ENCODE measurements around the gene OLR1. TPM values are rescaled to one million over a fixed set of nuclear protein-coding genes. Genes with fewer than 3 reads are reported as not detected.

OLR1 gene
- total RNA-seq, 4 donors from 2014 or later = 0.41 TPM; not detected in 3

DNA sequence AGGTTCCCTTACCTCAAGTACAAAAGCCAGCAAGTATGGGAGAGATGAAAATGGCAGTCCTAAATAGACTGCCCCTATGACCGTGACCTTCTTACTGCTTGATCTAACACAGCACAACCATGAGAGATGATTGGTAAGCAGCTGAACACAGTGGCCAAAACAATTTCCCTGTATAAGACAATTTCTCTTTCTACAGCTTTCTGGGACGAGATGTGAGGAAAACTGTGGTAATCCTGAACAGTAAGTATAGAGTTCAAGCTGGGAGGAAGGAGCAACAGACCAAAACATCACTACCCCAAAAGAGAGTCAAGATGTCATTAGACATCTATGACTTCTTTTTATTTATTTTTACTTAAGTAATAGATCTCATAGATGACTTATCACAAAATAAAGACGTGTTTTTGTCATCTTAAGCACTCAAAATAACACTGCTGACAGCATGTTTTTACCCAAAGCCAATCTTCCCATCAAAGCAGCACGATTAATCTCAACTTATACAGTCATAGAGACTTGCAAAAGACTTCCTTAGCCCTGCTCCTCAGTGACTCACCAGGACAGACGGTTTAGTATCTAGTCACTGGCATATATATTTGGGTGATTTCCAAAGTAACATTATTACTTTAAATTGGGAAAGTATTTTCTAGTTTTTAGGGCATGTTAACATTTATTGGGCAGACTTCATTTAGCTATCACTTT is 10.6 kb upstream of the OLR1 start:
- TF ChIP-seq POLR2A (IDR thresholded peaks at IDR 0.05) = no peak
- TF ChIP-seq, protein P1, sequence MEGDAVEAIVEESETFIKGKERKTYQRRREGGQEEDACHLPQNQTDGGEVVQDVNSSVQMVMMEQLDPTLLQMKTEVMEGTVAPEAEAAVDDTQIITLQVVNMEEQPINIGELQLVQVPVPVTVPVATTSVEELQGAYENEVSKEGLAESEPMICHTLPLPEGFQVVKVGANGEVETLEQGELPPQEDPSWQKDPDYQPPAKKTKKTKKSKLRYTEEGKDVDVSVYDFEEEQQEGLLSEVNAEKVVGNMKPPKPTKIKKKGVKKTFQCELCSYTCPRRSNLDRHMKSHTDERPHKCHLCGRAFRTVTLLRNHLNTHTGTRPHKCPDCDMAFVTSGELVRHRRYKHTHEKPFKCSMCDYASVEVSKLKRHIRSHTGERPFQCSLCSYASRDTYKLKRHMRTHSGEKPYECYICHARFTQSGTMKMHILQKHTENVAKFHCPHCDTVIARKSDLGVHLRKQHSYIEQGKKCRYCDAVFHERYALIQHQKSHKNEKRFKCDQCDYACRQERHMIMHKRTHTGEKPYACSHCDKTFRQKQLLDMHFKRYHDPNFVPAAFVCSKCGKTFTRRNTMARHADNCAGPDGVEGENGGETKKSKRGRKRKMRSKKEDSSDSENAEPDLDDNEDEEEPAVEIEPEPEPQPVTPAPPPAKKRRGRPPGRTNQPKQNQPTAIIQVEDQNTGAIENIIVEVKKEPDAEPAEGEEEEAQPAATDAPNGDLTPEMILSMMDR (IDR thresholded peaks at IDR 0.05) = no peak
- Histone ChIP-seq H3K9me3 (no peaks in the 10 kb centered on the region), H3K36me3 (no peaks in the 10 kb centered on the region), H3K27me3 (no peaks in the 10 kb centered on the region), H3K27ac (no peak overlapping the region), H3K4me3 (no peak overlapping the region), H3K4me1 (no peaks in the 10 kb centered on the region)
- intact Hi-C loops (cut with DNase I; ENCODE audit: low total_unique reads) = no loop called here
- DNase-seq = no peak

DNA sequence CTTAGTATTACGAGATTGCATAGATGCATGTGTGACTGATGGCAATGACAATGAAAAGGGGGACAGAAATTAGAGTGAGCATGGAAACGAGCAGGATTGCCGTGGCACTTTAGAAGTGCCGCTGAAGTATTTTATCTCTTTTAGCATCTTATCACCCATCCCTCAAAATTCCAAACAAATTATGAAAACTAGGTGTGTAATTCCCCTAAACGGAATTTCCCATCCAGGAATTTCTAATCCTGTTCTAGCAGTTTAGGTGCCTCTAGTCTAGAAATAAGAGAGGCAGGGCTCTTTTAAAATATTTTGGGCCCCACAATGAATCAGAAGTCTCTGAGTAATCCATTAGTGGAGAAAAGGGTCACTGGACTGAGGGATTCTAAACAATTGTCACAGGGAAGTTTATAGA is 7.8 kb upstream of the OLR1 start:
- H3K27me3 ChIP-seq = no peaks in the 10 kb centered on the region
- no peaks in the 10 kb centered on the region for H3K4me1 ChIP-seq
- DNase-seq = no peak
- no peak overlapping the region for H3K27ac ChIP-seq
- intact Hi-C loops (cut with DNase I; ENCODE audit: low total_unique reads) = no loop called here
- no peak for TF ChIP-seq POLR2A (IDR thresholded peaks at IDR 0.05)
- TF ChIP-seq, protein P1 (IDR thresholded peaks at IDR 0.05) = no peak
- no peak overlapping the region for H3K4me3 ChIP-seq
- no peaks in the 10 kb centered on the region for H3K36me3 ChIP-seq
- no peaks in the 10 kb centered on the region for H3K9me3 ChIP-seq

DNA sequence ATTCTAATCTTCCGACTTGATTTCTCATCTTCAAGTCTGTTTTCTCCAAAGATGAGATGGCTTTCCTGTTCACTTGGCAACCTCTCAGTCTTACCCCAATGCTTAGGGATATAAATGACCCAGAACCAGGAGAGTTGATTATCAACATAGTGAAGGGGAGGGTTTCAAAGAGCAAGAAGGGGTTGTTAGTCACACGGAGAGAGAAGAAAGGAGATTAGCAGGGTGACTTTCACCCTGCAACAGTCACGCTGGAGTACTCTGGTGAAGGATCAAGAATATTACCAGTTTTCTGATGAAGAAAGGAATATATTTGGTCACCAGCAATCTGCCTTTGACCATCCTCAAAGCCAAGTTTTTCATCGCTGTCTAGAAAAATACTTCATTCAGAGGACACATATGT is 6.9 kb upstream of the OLR1 start, which contains the start of gene TMEM52B:
TSS of gene TMEM52B (plus strand) at position 212 of the 400 bp plus-strand sequence. CDS start 543 bp downstream, outside the sequence.
- Histone ChIP-seq H3K27ac (no peak within 1 kb of the TSS), H3K4me1 (no peaks in the 10 kb centered on the region), H3K36me3 (no peaks in the 10 kb centered on the region), H3K27me3 (no peaks in the 10 kb centered on the region), H3K4me3 (no peak within 1 kb of the TSS), H3K9me3 (no peaks in the 10 kb centered on the region)
- no peak for DNase-seq
- intact Hi-C loops (cut with DNase I; ENCODE audit: low total_unique reads) = no loop called here
- TF ChIP-seq, protein P1 (IDR thresholded peaks at IDR 0.05) = no peak
- no peak for TF ChIP-seq POLR2A (IDR thresholded peaks at IDR 0.05)

DNA sequence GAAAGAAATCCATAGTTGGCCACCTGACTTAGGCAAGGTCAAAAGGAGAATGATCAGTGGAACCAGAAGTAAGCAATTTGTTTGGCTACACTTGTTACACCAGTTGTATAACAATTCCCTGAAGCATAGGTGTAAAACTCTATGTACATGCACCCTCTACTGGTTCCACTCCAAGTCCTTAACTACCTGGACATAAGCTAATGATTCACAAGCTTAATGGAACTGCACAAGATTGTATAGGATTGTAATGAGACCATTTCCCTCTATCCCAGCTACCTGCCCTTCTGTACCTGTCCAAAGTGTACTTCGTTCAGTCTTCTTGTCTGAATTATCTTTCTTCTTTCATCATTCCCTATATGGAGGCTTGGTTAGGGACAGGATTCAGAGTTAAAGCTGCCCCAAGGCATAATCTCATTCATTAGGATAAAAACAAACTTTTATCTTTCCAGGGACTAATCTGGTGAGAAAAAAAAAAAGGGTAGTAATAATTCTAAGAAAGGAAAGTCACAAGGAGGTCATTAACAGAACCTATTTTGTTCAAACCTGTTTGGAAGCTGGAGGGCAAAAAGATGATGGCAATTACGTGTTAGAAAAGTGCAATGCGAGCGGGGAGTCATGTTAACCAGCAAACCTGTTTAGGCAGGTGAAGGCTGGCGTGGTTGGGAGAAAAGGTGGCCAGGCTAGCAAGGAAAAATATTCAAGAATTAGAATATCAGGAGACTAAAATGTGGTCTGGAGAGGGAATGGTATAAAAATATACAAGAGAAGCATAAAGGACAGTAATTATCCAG is 4.1 kb upstream of the OLR1 start:
- intact Hi-C loops (cut with DNase I; ENCODE audit: low total_unique reads) = no loop called here
- no peaks in the 10 kb centered on the region for H3K27me3 ChIP-seq
- no peaks in the 10 kb centered on the region for H3K4me1 ChIP-seq
- DNase-seq = no peak
- no peak for TF ChIP-seq POLR2A (IDR thresholded peaks at IDR 0.05)
- TF ChIP-seq, protein P1 (IDR thresholded peaks at IDR 0.05) = no peak
- no peak overlapping the region for H3K4me3 ChIP-seq
- no peaks in the 10 kb centered on the region for H3K36me3 ChIP-seq
- no peak overlapping the region for H3K27ac ChIP-seq
- H3K9me3 ChIP-seq = no peaks in the 10 kb centered on the region

DNA sequence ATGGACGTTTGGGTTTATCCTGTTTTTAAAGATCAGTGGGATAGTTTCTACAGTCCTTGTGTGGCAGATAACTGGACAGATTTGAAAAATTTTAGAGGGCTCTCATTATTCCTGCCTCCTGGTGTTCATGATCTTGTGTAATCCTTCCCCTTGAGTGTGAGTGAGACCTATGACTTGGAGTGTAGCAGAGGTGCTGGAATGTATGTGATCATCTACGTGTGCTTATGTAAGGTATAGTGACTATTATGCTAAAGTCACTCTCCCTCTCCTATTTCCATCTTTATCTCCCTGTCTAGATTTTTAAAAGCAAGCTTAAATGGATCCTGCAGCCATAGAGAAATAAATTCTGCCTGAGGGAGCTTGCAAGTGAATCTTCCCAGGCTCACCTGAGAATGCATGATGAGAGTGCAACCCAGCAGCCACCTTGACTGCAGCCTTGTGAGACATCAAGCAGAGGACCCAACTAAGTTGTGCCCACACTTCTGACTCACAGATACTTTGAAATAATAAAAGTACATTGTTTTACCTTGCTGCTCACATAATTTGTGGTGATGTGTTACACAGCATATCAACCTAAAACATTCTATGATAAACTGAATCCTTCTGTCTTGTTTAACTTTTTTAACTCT is 3.2 kb upstream of the OLR1 start:
- no peaks in the 10 kb centered on the region for H3K4me1 ChIP-seq
- no peak for DNase-seq
- no peak overlapping the region for H3K27ac ChIP-seq
- H3K27me3 ChIP-seq = no peaks in the 10 kb centered on the region
- no peak overlapping the region for H3K4me3 ChIP-seq
- no peaks in the 10 kb centered on the region for H3K9me3 ChIP-seq
- TF ChIP-seq, protein P1 (IDR thresholded peaks at IDR 0.05) = no peak
- TF ChIP-seq POLR2A (IDR thresholded peaks at IDR 0.05) = no peak
- H3K36me3 ChIP-seq = no peaks in the 10 kb centered on the region
- intact Hi-C loops (cut with DNase I; ENCODE audit: low total_unique reads) = no loop called here
